ENCODE data around the gene SSC5D. TPM values are rescaled to one million over a fixed set of nuclear protein-coding genes. Genes with fewer than 3 reads are reported as not detected.

SSC5D gene
- total RNA-seq, 2 experiments from 2014 or later = 0.33 TPM; not detected in 1

GRCh38 chr19:55457683-55458457 is 30.4 kb upstream of the SSC5D start:
- H3K9me3 Mint-ChIP-seq = no peaks in the 10 kb centered on the region
- H3K4me3 Mint-ChIP-seq = no peak overlapping the region
- CTCF ChIA-PET = interaction anchor here (1.0 to 2.4 kb wide), 2 partner anchors 9 to 46 kb away, joined by 4 to 10 read pairs; no protein-coding TSS in a partner anchor
- peaks cover 23% of the 10 kb centered on the region for H3K4me1 Mint-ChIP-seq (ENCODE audit: low read depth)
- H3K27me3 Mint-ChIP-seq = peaks cover 11% of the 10 kb centered on the region
- DNase-seq = no peak
- intact Hi-C loops (cut with micrococcal nuclease) = no loop called here
- POLR2A ChIA-PET = no interaction called here
- no peak overlapping the region for H3K27ac Mint-ChIP-seq
- H3K36me3 Mint-ChIP-seq = peaks cover 4% of the 10 kb centered on the region

GRCh38 chr19:55459551-55459949 is 28.7 kb upstream of the SSC5D start:
- ChIA-PET CTCF (interaction anchor here (2.4 kb wide), 1 partner anchor 8 kb away, joined by 10 read pairs; no protein-coding TSS in a partner anchor), POLR2A (interaction anchor here (1.2 kb wide), 1 partner anchor 18 kb away, joined by 3 read pairs; no protein-coding TSS in a partner anchor)
- peaks cover 3% of the 10 kb centered on the region for H3K36me3 Mint-ChIP-seq
- H3K27ac Mint-ChIP-seq = no peak overlapping the region
- intact Hi-C loops (cut with micrococcal nuclease) = no loop called here
- peaks cover 2% of the 10 kb centered on the region for H3K27me3 Mint-ChIP-seq
- H3K4me3 Mint-ChIP-seq = no peak overlapping the region
- no peak for DNase-seq
- peaks cover 21% of the 10 kb centered on the region for H3K4me1 Mint-ChIP-seq (ENCODE audit: low read depth)
- no peaks in the 10 kb centered on the region for H3K9me3 Mint-ChIP-seq

- no peaks in the 10 kb centered on the region for H3K9me3 Mint-ChIP-seq
- peak overlapping the region; percentile 91 for H3K4me3 Mint-ChIP-seq
- H3K27me3 Mint-ChIP-seq = peaks cover 2% of the 10 kb centered on the region
- no peaks in the 10 kb centered on the region for H3K36me3 Mint-ChIP-seq
- H3K4me1 Mint-ChIP-seq (ENCODE audit: low read depth) = peaks cover 21% of the 10 kb centered on the region
- CTCF ChIA-PET = interaction anchor here (2.4 kb wide), 1 partner anchor 7 kb away, joined by 10 read pairs; no protein-coding TSS in a partner anchor
- no peak overlapping the region for H3K27ac Mint-ChIP-seq
- no peak for DNase-seq
- intact Hi-C loops (cut with micrococcal nuclease) = loop anchor here (2.0 kb wide), 2 partner anchors 17 to 121 kb away; partner anchors contain the start of genes KMT5C and ZNF628
- POLR2A ChIA-PET = interaction anchor here (1.2 kb wide), 1 partner anchor 17 kb away, joined by 3 read pairs; no protein-coding TSS in a partner anchor
Observed at GRCh38 chr19:55459950-55460657, 28.1 kb upstream of the SSC5D start.

- Mint-ChIP-seq H3K27ac (peak overlapping the region; percentile 13), H3K9me3 (no peaks in the 10 kb centered on the region), H3K36me3 (no peaks in the 10 kb centered on the region), H3K4me3 (peak overlapping the region; percentile 91), H3K4me1 (ENCODE audit: low read depth) (peaks cover 21% of the 10 kb centered on the region), H3K27me3 (peaks cover 2% of the 10 kb centered on the region)
- ChIA-PET POLR2A (interaction anchor here (1.2 kb wide), 1 partner anchor 17 kb away, joined by 3 read pairs; no protein-coding TSS in a partner anchor), CTCF (no interaction called here)
- peak; percentile 59 for DNase-seq
- intact Hi-C loops (cut with micrococcal nuclease) = loop anchor here (1.0 to 2.0 kb wide), 3 partner anchors 16 to 201 kb away; partner anchors contain the start of genes KMT5C, PPP6R1 and ZNF628
Observed at GRCh38 chr19:55460670-55461258, 27.5 kb upstream of the SSC5D start.

- H3K9me3 Mint-ChIP-seq = no peaks in the 10 kb centered on the region
- H3K4me3 Mint-ChIP-seq = peak within 1 kb of the TSS; percentile 91
- no peaks in the 10 kb centered on the region for H3K36me3 Mint-ChIP-seq
- peaks cover 2% of the 10 kb centered on the region for H3K27me3 Mint-ChIP-seq
- peak; percentile 100 for DNase-seq
- H3K27ac Mint-ChIP-seq = peak within 1 kb of the TSS; percentile 84
- CTCF ChIA-PET = interaction anchor here (0.6 to 1.0 kb wide), 8 partner anchors 15 to 320 kb away, joined by 3 to 19 read pairs (median 4); partner anchors contain the start of genes ZNF628 and ZNF865
- intact Hi-C loops (cut with micrococcal nuclease) = loop anchor here (1.0 to 2.0 kb wide), 3 partner anchors 15 to 202 kb away; partner anchors contain the start of genes KMT5C, PPP6R1 and ZNF628
- H3K4me1 Mint-ChIP-seq (ENCODE audit: low read depth) = peaks cover 21% of the 10 kb centered on the region
- POLR2A ChIA-PET = interaction anchor here (0.7 to 1.0 kb wide), 6 partner anchors 10 to 122 kb away, joined by 3 to 7 read pairs (median 4); partner anchors contain the start of genes KMT5C, UBE2S and ZNF628
Observed at GRCh38 chr19:55461259-55461973, 26.8 kb upstream of the SSC5D start, which contains the start of gene ISOC2. ISOC2 (minus strand) TSS chr19:55461642; CDS start chr19:55456486, 5,156 bp downstream.

GRCh38 chr19:55461974-55462626 is 26.1 kb upstream of the SSC5D start:
- no peaks in the 10 kb centered on the region for H3K36me3 Mint-ChIP-seq
- H3K27me3 Mint-ChIP-seq = peaks cover 2% of the 10 kb centered on the region
- H3K27ac Mint-ChIP-seq = peak overlapping the region; percentile 84
- CTCF ChIA-PET = interaction anchor here (0.6 to 1.6 kb wide), 9 partner anchors 14 to 321 kb away, joined by 3 to 19 read pairs (median 3); partner anchors contain the start of genes ZNF628 and ZNF865
- intact Hi-C loops (cut with micrococcal nuclease) = loop anchor here (1.0 to 2.0 kb wide), 3 partner anchors 15 to 203 kb away; partner anchors contain the start of genes KMT5C, PPP6R1 and ZNF628
- no peak for DNase-seq
- no peaks in the 10 kb centered on the region for H3K9me3 Mint-ChIP-seq
- peaks cover 21% of the 10 kb centered on the region for H3K4me1 Mint-ChIP-seq (ENCODE audit: low read depth)
- peak overlapping the region; percentile 91 for H3K4me3 Mint-ChIP-seq
- POLR2A ChIA-PET = interaction anchor here (0.7 to 1.0 kb wide), 6 partner anchors 9 to 123 kb away, joined by 3 to 7 read pairs (median 4); partner anchors contain the start of genes KMT5C, UBE2S and ZNF628

GRCh38 chr19:55462722-55463121 is 25.5 kb upstream of the SSC5D start:
- Mint-ChIP-seq H3K4me1 (ENCODE audit: low read depth) (peaks cover 21% of the 10 kb centered on the region), H3K9me3 (no peaks in the 10 kb centered on the region), H3K27ac (no peak overlapping the region), H3K27me3 (peaks cover 2% of the 10 kb centered on the region), H3K36me3 (no peaks in the 10 kb centered on the region), H3K4me3 (peak overlapping the region; percentile 91)
- intact Hi-C loops (cut with micrococcal nuclease) = no loop called here
- POLR2A ChIA-PET = no interaction called here
- DNase-seq = no peak
- CTCF ChIA-PET = interaction anchor here (1.6 kb wide), 1 partner anchor 14 kb away, joined by 3 read pairs; no protein-coding TSS in a partner anchor

GRCh38 chr19:55463583-55464031 is 24.6 kb upstream of the SSC5D start:
- Mint-ChIP-seq H3K4me1 (ENCODE audit: low read depth) (peaks cover 24% of the 10 kb centered on the region), H3K9me3 (no peaks in the 10 kb centered on the region), H3K36me3 (no peaks in the 10 kb centered on the region), H3K4me3 (no peak overlapping the region), H3K27ac (no peak overlapping the region), H3K27me3 (peaks cover 2% of the 10 kb centered on the region)
- no peak for DNase-seq
- CTCF ChIA-PET = interaction anchor here (1.6 kb wide), 1 partner anchor 14 kb away, joined by 3 read pairs; no protein-coding TSS in a partner anchor
- POLR2A ChIA-PET = no interaction called here
- intact Hi-C loops (cut with micrococcal nuclease) = no loop called here

GRCh38 chr19:55464039-55464661 is 24.1 kb upstream of the SSC5D start:
- Mint-ChIP-seq H3K27ac (no peak overlapping the region), H3K36me3 (no peaks in the 10 kb centered on the region), H3K9me3 (no peaks in the 10 kb centered on the region), H3K27me3 (peaks cover 2% of the 10 kb centered on the region), H3K4me1 (ENCODE audit: low read depth) (peaks cover 24% of the 10 kb centered on the region), H3K4me3 (no peak overlapping the region)
- DNase-seq = no peak
- CTCF ChIA-PET = no interaction called here
- intact Hi-C loops (cut with micrococcal nuclease) = no loop called here
- POLR2A ChIA-PET = no interaction called here

GRCh38 chr19:55464662-55465054 is 23.6 kb upstream of the SSC5D start, which contains the start of gene C19orf85:
C19orf85 (minus strand) TSS chr19:55464751; CDS start chr19:55464554, 197 bp downstream.
- no peak for DNase-seq
- ChIA-PET POLR2A (no interaction called here), CTCF (no interaction called here)
- intact Hi-C loops (cut with micrococcal nuclease) = loop anchor here (5.0 kb wide), 1 partner anchor 168 kb away; no protein-coding TSS in a partner anchor
- Mint-ChIP-seq H3K4me1 (ENCODE audit: low read depth) (peaks cover 24% of the 10 kb centered on the region), H3K4me3 (no peak within 1 kb of the TSS), H3K9me3 (no peaks in the 10 kb centered on the region), H3K36me3 (no peaks in the 10 kb centered on the region), H3K27ac (no peak within 1 kb of the TSS), H3K27me3 (peaks cover 2% of the 10 kb centered on the region)
